ENCODE data around the gene PPP6R3.
"Not testable (repeated sequence)": the region's sequence is repeated elsewhere in the genome, so short reads cannot be mapped to it uniquely, and the experiment has no call there.

Gene PPP6R3

GRCh38 chr11:68436162-68436888 is 24.2 kb upstream of the PPP6R3 start:
- no peak for DNase-seq

- no peak for DNase-seq
Measured at GRCh38 chr11:68436985-68437926, 23.3 kb upstream of the PPP6R3 start.

- DNase-seq: no peak
Measured at GRCh38 chr11:68437927-68438657, 22.5 kb upstream of the PPP6R3 start.

GRCh38 chr11:68438658-68439259 is 21.8 kb upstream of the PPP6R3 start:
- DNase-seq: no peak

GRCh38 chr11:68439355-68440065 is 21.0 kb upstream of the PPP6R3 start:
- DNase-seq: no peak

GRCh38 chr11:68440224-68440623 is 20.3 kb upstream of the PPP6R3 start:
- DNase-seq: no peak

GRCh38 chr11:68441466-68442230 is 18.9 kb upstream of the PPP6R3 start:
- DNase-seq: no peak

GRCh38 chr11:68442433-68442832 is 18.1 kb upstream of the PPP6R3 start:
- no peak for DNase-seq

GRCh38 chr11:68444566-68444965 is 16.0 kb upstream of the PPP6R3 start:
- DNase-seq: no peak

GRCh38 chr11:68445531-68446035 is 15.0 kb upstream of the PPP6R3 start:
- DNase-seq: no peak

- DNase-seq: no peak
Measured at GRCh38 chr11:68446046-68446725, 14.4 kb upstream of the PPP6R3 start.

GRCh38 chr11:68447015-68447801 is 13.3 kb upstream of the PPP6R3 start:
- DNase-seq: peak; percentile 78

GRCh38 chr11:68447914-68448313 is 12.6 kb upstream of the PPP6R3 start:
- not testable (repeated sequence) for DNase-seq

- no peak for DNase-seq
Measured at GRCh38 chr11:68448604-68449011, 11.9 kb upstream of the PPP6R3 start.

- no peak for DNase-seq
Measured at GRCh38 chr11:68449951-68450350, 10.6 kb upstream of the PPP6R3 start.

- DNase-seq: no peak
Measured at GRCh38 chr11:68450711-68451110, 9.8 kb upstream of the PPP6R3 start.

GRCh38 chr11:68454767-68455166 is 5.8 kb upstream of the PPP6R3 start:
- DNase-seq: no peak

- no peak for DNase-seq
Measured at GRCh38 chr11:68455485-68455884, 5.1 kb upstream of the PPP6R3 start.

GRCh38 chr11:68457216-68457897 is 3.2 kb upstream of the PPP6R3 start:
- no peak for DNase-seq

Measured in left hindlimb (tissue), 1 donor.